Rectal smooth muscle tissue (tissue), 1 donor: ENCODE measurements around the gene ESYT1.

Experiments
- H3K27ac ChIP-seq: one replicate; pipeline ENCODE4 v1.7.0; 2013; ENCODE audit warnings: low read depth, low read length, inconsistent platforms
- H3K27me3 ChIP-seq: one replicate; pipeline ENCODE4 v1.7.0; 2013; ENCODE audit warnings: low read length; ENCODE audit not compliant: control insufficient read depth, insufficient read depth
- H3K36me3 ChIP-seq: one replicate; pipeline ENCODE4 v1.7.0; 2013; ENCODE audit warnings: low read length; ENCODE audit not compliant: control insufficient read depth, insufficient read depth
- H3K4me1 ChIP-seq: one replicate; pipeline ENCODE4 v1.7.0; 2013; ENCODE audit warnings: low read length; ENCODE audit not compliant: control insufficient read depth, insufficient read depth
- H3K4me3 ChIP-seq: one replicate; pipeline ENCODE4 v1.7.0; 2013; ENCODE audit warnings: low read length
- H3K9ac ChIP-seq: one replicate; pipeline ENCODE4 v1.7.0; 2013; ENCODE audit warnings: low read length

The ESYT1 gene

GRCh38 chr12:56124133-56124532 is 3.9 kb upstream of the ESYT1 start:
- Histone ChIP-seq H3K4me3 (no peak overlapping the region), H3K27me3 (no peaks in the 10 kb centered on the region), H3K27ac (no peak overlapping the region), H3K4me1 (peaks cover 31% of the 10 kb centered on the region), H3K9ac (no peak overlapping the region), H3K36me3 (peaks cover 12% of the 10 kb centered on the region)

GRCh38 chr12:56126732-56127239 is 1.3 kb upstream of the ESYT1 start:
- no peak overlapping the region for H3K9ac ChIP-seq
- peaks cover 28% of the 10 kb centered on the region for H3K4me1 ChIP-seq
- peak overlapping the region; percentile 70 for H3K27ac ChIP-seq
- peak overlapping the region; percentile 46 for H3K4me3 ChIP-seq
- H3K36me3 ChIP-seq, result peaks cover 7% of the 10 kb centered on the region
- H3K27me3 ChIP-seq, result no peaks in the 10 kb centered on the region

- Histone ChIP-seq H3K4me3 (peak overlapping the region; percentile 46), H3K27ac (peak overlapping the region; percentile 70), H3K9ac (no peak overlapping the region), H3K4me1 (peaks cover 24% of the 10 kb centered on the region), H3K27me3 (no peaks in the 10 kb centered on the region), H3K36me3 (peaks cover 14% of the 10 kb centered on the region)
These were observed 581 bp upstream of the ESYT1 start for GRCh38 chr12:56127485-56127887.

GRCh38 chr12:56128670-56129205 is 671 bp downstream of the ESYT1 start:
- Histone ChIP-seq H3K4me3 (peak overlapping the region; percentile 94), H3K9ac (peak overlapping the region; percentile 77), H3K27me3 (no peaks in the 10 kb centered on the region), H3K4me1 (peaks cover 19% of the 10 kb centered on the region), H3K27ac (peak overlapping the region; percentile 95), H3K36me3 (peaks cover 24% of the 10 kb centered on the region)

- Histone ChIP-seq H3K4me3 (peak overlapping the region; percentile 94), H3K27ac (peak overlapping the region; percentile 95), H3K4me1 (peaks cover 19% of the 10 kb centered on the region), H3K36me3 (peaks cover 30% of the 10 kb centered on the region), H3K9ac (peak overlapping the region; percentile 77), H3K27me3 (no peaks in the 10 kb centered on the region)
These were observed 1.3 kb downstream of the ESYT1 start for GRCh38 chr12:56129206-56129941.

- no peaks in the 10 kb centered on the region for H3K27me3 ChIP-seq
- H3K4me1 ChIP-seq, result peaks cover 19% of the 10 kb centered on the region
- H3K4me3 ChIP-seq, result peak overlapping the region; percentile 94
- H3K9ac ChIP-seq, result no peak overlapping the region
- H3K36me3 ChIP-seq, result peaks cover 30% of the 10 kb centered on the region
- H3K27ac ChIP-seq, result peak overlapping the region; percentile 95
These were observed 2.0 kb downstream of the ESYT1 start for GRCh38 chr12:56129942-56130495.

GRCh38 chr12:56130876-56131275 is 2.8 kb downstream of the ESYT1 start:
- H3K4me3 ChIP-seq, result no peak overlapping the region
- no peaks in the 10 kb centered on the region for H3K27me3 ChIP-seq
- H3K9ac ChIP-seq, result no peak overlapping the region
- H3K27ac ChIP-seq, result no peak overlapping the region
- peaks cover 19% of the 10 kb centered on the region for H3K4me1 ChIP-seq
- peaks cover 30% of the 10 kb centered on the region for H3K36me3 ChIP-seq

- peaks cover 58% of the 10 kb centered on the region for H3K36me3 ChIP-seq
These were observed 6.8 kb downstream of the ESYT1 start for GRCh38 chr12:56134897-56135296.

GRCh38 chr12:56137853-56138571 is 9.9 kb downstream of the ESYT1 start:
- Histone ChIP-seq H3K9ac (no peak overlapping the region), H3K27me3 (no peaks in the 10 kb centered on the region), H3K27ac (no peak overlapping the region), H3K4me1 (no peaks in the 10 kb centered on the region), H3K36me3 (peaks cover 56% of the 10 kb centered on the region), H3K4me3 (no peak overlapping the region)

More at GRCh38 chr12:56134897-56135296, 6.8 kb downstream of the ESYT1 start:
- no peaks in the 10 kb centered on the region for H3K4me1 ChIP-seq
- no peak overlapping the region for H3K27ac ChIP-seq
- no peak overlapping the region for H3K9ac ChIP-seq
- no peak overlapping the region for H3K4me3 ChIP-seq
- no peaks in the 10 kb centered on the region for H3K27me3 ChIP-seq

- no peaks in the 10 kb centered on the region for H3K4me1 ChIP-seq
- H3K27me3 ChIP-seq, result no peaks in the 10 kb centered on the region
- H3K9ac ChIP-seq, result no peak overlapping the region
- no peak overlapping the region for H3K4me3 ChIP-seq
- H3K27ac ChIP-seq, result no peak overlapping the region
- H3K36me3 ChIP-seq, result peaks cover 41% of the 10 kb centered on the region
These were observed 14.1 kb downstream of the ESYT1 start for GRCh38 chr12:56141946-56142784.

GRCh38 chr12:56143217-56143616 is 15.2 kb downstream of the ESYT1 start:
- Histone ChIP-seq H3K27me3 (no peaks in the 10 kb centered on the region), H3K4me3 (no peak overlapping the region), H3K9ac (no peak overlapping the region), H3K36me3 (peaks cover 31% of the 10 kb centered on the region), H3K27ac (no peak overlapping the region), H3K4me1 (no peaks in the 10 kb centered on the region)
